NCI-H1092 treated with DMSO at 0.1 percent for 48 hours (cell line): ENCODE results near the gene SPINK5.

Experiments used
- DNase-seq: peaks from one replicate; lab custom pipeline; 2025; lab: John Stamatoyannopoulos, UW

Gene SPINK5

DNA sequence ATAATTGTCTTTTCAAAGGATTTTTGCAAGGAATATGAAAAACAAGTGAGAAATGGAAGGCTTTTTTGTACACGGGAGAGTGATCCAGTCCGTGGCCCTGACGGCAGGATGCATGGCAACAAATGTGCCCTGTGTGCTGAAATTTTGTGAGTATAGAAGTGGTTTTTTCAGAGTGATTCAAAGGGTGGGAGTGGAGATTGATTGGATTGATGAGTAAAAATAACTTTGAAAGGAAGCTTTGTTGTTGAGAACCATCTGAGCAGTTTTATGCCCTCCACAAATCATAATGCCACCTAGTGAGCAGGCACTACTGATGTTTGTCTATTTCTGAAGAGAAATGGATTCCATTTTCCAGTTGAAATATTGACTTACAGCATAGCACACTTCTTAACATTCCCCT is 30.6 kb downstream of the SPINK5 start:
- no peak for DNase-seq

DNA sequence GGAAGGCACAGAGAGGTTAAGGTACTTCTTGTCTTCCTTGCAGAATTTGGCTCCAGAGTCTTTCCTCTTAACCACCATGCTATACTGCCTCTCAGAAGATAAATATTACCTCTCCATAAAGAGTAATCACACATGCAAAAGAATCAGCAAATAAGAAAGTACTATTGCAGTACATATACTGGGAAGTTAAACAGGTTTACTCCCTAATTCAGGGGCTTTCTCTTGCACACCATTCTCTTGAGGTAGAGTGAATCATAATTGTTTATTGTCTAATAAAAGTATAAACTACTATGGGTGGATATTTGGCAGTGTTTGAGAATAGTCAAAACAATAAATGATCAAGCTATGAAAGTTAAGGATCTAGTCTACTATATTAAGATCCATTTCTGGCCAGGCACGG is 40.4 kb downstream of the SPINK5 start:
- no peak for DNase-seq

DNA sequence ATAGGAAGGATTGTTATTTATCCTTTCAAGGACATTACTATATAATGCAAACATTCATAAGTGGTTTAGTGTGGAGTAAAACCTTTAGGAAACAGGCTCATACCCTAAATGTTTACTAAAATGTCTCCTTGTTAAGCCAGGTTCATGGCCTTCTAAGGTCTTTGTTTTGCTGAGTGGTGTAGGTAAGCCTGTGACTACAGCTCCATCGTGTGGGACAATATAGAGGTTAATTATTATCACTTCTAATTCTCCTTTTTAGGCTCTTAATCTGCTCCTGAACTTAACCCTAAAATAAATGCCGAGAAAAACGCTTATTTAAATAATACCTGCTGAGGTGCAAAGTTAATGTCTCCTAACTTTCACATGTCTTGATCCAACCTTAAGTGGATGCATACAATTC is 43.8 kb downstream of the SPINK5 start:
- DNase-seq = no peak

DNA sequence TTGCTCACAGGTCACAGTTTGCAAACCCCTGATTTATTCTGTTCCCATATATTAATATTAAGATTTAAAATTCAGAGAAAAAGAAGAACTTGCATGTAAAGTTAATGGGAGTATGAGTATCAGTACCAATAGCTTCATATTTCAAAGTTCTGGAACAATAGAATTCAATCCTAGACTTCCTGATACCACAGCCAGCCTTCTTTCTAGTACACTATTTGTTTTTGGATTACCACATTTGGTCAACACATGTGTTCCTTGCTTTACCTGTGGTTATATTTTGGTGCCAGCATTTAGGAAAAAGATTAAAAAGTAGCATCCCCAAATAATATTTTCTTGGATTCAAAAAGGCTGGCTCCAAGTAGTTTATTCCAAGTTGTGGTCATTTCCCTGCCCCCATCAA is 49.5 kb downstream of the SPINK5 start:
- no peak for DNase-seq

DNA sequence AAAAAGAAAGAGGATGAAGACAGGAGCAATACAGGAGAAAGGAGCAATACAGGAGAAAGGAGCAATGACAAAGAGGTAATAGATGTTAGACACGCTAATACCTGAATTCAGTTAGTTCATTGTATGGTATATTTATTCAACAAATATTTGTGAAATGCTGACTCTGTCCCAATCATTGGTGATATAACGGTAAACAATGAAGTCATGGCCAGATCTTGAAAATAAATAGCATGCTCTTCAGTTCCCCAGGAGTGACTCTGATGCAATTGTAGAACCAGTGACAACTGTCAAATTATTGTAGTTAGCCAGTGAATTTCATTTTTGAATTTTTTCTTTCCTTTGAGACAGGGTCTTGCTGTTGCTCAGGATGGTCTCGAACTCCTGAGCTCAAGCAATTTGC is 56.5 kb downstream of the SPINK5 start:
- no peak for DNase-seq

DNA sequence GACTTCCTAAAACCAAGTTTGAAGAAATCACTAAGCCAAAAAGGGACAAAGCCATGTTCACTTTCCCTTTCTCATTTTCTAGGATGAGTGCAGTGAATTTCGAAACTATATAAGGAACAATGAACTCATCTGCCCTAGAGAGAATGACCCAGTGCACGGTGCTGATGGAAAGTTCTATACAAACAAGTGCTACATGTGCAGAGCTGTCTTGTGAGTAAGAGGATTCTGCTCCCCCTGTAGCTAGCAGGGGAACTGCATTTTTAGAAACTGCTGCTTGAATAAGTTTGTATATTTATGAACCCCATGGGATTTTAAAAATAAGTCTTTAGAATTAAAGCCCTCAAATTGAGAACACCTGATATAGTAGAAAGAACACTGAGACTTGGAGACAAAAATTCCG is 61.9 kb downstream of the SPINK5 start:
- DNase-seq = no peak

DNA sequence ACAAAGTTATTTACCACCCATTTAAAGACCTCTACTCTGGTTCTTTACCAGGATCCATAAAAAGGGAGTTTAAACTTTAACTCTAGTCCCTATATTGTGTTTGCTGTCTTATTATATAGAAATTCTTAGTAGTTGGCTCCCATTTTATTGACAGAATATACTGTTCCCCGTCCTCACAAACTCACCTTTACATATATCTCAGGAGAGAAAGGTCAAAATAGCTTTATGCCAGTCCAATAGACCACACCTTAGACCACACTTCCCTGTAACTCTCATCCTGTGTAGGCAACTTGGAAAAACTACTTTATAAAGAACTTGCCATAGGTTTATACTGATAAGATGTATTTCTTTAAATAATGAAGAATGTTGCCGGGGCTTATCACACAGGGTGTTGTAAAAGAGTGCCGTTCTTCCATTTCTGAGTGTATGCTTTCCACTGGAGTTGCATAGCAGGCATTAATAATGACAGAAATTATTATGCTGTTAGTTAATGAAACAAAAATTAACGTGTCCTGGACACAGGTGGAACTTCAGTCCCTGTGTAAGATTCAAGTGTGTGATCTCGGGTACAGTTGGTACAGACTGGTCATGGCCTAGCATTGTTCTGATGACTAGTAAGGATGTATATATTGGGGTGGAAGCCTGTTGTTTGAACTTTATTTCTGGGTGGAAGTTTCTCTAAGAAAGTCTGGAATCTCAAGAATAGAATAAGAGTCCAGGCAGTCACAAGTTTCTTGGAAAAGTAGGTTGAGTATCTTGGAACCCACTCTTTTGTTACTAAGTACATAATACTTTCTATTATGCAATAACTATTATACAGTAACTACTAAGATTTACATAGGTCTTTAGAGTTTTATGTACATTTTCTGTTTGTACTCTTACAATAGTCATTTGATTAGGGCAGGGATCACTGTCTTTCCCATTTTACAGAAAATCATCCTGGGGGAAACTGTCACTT is 71.6 kb downstream of the SPINK5 start:
- no peak for DNase-seq

DNA sequence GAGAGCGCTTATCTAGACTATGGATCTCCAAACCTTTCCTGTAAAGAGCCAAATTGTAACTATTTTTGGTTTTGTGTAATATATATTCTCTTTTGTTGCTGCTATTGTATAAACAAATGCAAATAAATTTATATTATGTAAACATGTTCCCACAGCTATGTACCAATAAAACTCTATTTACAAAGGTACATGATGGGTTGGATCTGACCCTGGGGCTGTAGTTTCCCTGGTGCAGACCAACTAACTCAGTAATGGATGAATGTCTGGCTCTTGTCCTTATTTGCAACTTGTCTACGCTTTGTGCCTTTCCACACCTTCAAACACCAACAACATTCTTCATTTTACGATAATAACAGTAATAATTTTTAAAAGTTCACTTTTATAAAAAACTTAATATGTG is 77.1 kb downstream of the SPINK5 start:
- DNase-seq = no peak

DNA sequence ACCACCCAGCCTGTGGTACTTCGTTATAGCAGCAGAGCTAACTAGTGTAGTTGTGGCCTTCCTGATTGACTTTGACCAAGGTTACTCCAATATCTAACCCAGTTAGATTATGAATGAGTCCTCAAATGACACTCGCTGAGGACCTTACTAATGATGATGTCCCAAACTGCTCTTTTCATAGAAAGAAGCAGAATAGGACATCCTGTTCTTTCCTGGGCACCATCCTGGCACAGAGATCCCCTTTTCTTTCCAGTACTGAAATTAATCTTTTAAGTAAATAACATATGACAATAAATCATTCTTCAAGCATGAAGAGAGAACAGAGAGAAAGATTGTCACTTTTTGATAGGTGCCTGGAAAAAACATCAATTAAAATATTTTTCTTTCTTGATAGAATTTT is 77.9 kb downstream of the SPINK5 start:
- no peak for DNase-seq

DNA sequence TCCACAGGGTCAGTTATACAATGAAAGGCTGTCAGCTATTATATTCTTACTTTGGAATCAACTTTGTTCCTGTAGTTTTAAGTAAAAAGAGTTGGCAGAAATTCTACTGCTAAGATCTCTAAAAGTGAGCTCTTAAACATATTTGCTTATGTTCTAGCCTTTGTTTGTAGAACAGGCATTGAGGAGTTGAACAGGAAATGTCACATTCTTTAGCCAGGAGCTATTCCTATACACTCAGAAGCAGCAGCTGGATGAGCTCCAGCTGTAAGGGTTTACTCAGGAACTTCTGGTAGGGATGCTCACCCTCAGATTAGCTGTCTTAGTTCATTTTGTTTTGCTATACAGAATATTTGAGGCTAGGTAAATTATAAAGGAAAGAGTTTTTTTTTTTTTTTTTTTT is 82.1 kb downstream of the SPINK5 start:
- no peak for DNase-seq

DNA sequence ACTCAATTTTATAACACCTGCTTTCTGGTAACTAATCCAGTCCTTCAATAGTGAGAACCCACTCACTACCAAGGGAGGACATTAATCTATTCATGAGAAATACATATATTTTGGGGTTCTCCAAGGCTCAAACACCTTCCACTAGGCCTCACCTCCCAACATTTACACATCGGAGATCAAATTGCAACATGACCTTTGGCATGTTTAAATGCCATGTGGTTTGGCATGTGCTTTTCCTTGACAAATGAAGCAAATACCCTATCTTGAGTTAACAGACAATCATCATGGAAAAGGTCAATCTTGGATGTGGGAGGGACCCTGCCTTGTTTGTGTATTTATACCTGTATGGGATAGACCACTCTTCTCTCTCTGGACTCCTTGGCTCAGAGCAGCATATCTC is 82.7 kb downstream of the SPINK5 start:
- no peak for DNase-seq

DNA sequence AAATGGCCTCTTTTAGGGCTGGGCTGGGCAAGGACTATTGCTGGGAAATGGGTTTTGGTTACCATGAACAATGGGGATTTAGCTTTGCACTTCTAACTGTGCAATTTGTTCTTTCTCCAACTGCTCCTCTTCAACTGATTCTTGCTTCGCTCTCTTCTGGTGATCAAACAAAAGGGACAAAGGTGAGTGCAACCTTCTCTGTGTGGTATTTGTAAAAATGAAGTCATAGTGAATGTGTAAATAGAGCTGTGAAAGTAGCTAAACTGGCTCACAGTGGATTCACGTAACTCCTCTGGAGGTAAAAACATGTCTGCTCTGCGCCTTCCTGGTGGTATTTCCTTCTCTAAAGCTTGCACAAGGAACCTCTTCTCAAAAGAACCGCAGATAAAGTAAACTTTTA is 83.6 kb downstream of the SPINK5 start:
- DNase-seq = no peak

DNA sequence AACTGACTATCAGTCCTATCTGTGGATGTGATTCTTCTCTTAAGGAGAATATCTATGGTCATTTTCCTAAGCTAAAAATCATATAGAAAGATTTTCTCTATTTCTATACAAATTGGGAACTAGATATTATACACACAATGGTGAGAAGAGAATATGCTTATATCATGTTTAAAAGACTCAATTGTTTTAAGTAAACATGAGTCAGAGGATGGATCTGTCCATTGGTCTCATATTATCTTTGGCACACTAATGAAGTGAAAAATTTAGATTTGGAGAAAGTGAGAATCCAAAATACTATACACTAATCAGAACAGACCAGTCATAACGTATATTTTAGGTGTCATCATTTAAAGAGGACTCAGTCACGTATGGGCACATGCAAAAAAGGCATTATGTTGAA is 88.1 kb downstream of the SPINK5 start:
- no peak for DNase-seq

DNA sequence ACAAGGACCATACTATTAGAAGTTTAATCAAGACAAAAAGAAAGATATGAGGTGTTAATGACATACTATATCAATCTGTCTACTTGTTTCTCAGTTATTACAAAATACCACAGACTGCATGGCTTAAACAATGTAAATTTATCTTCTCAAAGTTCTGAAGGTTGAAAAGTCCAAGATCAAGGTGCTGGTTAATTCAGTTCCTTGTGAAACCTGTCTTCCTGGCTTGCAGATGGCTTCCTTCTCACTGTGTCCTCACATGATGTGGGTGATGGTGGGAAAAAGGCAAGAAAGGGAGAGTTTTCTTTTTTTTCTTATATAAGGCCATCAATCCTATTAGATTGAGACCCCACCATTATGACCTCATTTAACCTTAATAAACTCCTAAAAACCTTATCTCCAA is 89.0 kb downstream of the SPINK5 start:
- DNase-seq = no peak

DNA sequence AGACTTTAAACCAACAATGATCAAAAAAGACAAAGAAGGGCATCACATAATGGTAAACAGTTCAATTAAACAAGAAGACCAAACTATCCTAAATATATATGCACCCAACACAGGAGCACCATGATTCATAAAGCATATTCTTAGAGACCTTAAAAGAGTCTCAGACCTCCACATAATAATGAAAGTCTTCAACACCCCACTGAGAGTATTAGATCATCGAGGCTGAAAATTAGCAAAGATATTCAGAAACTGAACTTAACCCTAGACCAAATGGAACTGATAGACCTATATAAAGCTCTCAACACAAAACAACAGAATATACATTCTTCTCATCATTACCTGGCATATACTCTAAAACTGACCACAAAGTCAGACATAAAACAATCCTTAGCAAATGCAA is 92.8 kb downstream of the SPINK5 start:
- DNase-seq = no peak

DNA sequence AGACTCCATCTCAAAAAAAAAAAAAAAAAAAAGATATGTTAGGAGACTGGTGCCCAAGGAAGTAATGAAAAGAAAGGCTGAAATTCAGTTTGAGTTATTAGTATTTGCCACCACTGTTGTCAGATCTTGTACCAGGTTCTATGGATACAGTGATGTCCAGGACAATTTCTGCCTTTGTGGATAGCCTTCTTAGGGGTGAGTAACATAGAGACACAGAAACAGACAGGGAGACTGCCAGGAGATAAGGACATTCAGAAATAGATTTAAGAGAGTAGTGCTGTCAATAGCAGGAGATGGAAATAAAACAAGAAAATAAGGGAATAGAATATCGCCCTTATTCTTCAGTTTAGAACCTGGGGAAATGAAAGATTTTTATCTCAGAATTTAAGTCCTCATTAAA is 98.3 kb downstream of the SPINK5 start:
- DNase-seq = no peak

DNA sequence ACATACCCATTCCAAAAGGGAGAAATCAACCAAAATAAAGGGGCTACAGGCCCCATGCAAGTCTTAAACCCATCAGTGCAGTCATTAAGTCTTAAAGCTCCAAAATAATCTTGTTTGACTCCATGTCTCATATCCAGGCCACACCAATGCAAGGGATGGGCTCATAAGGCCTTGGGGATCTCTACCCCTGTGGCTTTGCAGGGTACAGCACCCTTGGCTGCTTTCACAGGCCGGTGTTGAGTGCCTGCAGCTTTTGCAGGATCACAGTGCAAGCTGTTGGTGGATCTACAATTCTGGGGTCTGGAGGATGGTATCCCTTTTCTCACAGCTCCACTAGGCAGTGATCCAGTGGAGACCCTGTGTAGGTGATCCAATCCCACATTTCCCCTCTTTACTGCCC is 99.6 kb downstream of the SPINK5 start:
- no peak for DNase-seq

DNA sequence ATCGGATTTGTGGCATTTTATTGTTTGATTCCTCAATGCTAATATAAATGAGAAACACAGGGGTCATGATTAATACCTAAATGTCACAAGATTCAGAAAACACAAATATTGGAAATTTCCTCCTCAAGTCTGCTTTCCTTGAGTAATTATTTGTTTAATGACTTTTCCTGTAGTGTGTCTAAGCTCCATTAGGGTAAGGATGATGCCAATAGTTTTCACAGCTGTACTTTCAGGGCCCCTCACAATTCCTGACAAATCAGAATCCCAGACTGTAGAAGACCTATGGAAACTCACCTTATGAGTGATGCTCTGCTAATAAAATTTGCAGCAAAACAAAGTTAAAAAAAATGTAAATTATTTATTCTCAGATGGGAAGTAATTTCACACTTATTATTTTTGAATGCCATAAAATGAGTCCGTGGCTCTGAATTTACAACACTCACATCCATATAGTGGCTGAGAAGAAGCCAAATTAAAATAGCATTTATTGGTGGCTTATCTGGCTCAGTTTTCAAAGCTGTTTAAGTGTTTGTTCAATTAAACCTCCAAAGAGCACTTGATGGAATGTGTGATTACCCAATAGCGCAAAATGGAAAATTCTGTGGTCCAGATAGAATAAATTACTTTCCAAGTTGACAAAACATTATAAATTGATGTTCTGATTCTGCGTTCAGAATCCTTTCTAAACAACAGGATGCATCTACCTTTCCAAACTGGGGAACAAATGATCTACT is 102.9 kb downstream of the SPINK5 start:
- no peak for DNase-seq

DNA sequence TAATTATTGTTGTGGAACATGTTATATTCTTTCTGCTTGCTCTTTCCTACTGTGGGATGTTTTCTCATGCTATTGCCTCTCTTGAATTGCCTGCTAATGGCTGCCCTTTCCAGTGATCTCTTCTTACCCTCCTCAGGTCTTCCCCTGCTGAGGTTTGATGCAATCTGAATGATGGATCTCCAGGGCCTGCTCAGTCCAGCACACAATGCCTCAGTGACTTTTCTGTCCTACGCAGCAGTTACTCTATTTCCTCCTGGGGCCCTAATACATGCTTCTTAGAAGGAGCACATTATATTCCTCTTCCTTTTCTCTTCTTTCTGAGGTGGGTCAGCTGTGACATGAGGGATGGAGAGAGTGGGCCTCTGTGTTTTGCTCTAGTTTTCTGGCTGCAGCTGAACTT is 104.5 kb downstream of the SPINK5 start, which contains the start of gene SPINK14:
Gene SPINK14, plus strand, starts transcription at position 301 of the 400 bp plus-strand sequence. CDS start 1,187 bp downstream, outside the sequence.
- no peak for DNase-seq

DNA sequence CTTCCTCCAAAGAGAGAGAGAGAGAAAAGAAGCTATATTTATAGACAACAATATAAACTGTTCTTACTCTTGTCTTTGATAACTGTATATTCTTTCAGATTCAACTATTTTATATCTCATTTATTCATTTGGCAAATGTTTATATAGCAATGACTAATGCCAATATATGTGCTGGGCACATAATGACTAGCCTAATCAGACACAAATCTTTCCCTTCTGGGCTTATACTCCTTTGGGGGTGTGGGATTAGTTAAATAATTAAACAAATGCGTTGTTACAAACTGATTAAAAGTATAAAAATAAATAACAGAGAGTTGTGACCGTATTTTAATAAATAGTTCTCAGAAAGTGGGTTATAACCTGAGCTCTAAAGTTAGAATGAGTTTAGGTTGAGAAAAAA is 108.6 kb downstream of the SPINK5 start:
- no peak for DNase-seq

DNA sequence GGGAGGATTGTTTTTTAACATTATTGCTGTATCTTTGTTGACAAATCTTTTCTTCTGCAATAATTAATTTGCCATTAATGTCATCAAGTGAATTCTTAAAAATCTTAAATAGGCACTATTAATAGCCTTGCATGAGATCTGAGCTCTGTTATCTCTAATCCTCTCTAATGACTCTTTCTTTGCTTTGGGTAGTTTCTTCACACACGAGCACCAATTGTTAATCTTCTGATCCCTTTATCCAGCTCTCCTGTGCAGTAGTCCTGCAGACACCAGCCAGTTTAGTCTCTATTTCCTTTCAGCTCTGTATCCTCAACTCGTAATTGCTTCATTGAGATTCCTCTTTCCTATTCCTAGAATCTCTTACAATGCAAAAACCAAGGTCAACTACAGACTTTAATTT is 112.7 kb downstream of the SPINK5 start:
- DNase-seq = no peak

DNA sequence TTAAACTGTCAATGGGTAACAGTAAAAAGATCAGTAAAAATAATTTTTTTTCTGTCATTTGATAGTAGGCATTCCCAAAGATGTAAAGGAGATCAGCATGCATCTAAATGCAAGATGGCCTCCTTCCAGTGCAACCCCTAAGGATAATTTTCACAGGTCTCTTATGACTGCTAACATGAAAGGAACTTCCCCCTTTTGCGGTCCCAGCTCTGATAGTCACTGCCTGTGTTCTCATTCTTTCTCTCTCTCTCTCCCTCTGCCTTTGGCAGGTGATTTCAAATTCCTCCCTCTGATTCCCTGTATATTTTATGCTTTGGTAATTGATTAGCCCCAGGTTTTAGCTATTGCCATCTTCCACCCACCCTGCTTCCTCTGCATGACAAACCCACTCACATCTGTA is 113.4 kb downstream of the SPINK5 start:
- DNase-seq = no peak

DNA sequence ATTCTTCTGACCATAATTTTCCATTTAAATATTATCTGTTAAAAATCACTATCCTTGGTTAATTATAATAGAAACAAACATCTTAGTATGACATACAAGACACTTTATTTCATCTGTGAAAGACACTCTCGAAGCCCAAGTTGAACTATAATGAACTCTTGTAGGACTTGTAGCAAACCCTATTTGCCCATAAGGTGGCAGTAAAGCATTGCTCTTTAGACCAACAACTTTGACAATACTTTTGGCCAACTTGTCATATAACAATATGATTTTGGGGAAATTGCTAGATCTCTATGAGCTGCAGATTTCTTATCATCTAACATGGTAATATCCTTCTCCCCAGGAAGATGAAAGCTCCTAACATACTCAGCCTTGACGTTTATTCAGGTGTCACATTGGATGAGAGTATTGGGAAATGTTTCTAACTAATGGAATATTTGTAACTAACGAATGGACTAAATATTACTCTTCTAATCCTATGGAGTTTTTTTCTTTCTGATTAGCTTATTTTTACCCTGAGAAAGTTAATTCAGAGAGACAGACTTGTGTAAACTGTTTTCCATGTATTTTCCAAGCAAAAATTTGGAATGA is 115.5 kb downstream of the SPINK5 start:
- DNase-seq = peak; percentile 41
